ENCODE data around the gene KDM7A.
"Not testable (repeated sequence)": the region's sequence is repeated elsewhere in the genome, so short reads cannot be mapped to it uniquely, and the experiment has no call there.

Gene KDM7A

DNA sequence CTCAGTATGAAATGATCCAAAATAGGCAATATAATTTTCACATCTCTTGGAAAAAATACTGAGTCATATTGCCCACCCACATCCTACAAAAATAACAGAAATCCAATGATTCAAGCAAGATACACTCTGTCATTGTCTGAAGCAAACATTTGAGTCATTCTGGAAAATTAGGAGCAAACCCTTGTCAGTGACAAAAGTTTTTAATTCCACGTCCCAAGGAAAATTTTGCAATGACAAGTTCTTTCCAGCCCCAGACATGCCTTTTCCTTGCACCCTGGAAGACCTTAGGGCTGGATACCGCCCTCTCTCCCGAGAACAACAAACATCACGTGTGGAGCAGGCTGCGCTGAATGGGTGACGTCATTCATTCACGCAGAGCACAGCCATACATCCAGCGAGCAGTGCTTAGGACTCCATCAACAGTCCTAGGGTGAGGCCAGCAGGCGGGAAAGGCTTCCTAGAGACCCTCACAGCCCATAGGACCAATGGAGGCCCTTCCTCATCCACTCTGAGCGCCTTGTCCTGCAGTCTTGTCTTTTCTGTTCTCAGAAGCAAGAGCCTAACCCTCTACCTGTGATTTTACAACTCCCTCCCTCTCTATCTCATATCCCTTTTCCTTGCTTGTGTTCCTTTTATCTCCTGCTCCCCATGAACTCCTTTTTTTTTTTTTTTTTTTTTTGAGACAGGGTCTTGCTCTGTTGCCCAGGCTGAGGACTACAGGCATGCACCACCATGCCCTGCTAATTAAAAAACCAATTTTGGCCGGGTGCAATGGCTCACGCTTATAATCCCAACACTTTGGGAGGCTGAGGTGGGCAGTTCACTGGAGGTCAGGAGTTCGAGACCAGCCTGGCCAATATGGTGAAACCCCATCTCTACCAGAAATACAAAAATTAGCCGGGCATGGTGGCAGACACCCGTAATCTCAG lies 23.5 kb upstream of the KDM7A start:
- DNase-seq (ENCODE audit: low read depth in 2 of 2) = no peak

DNA sequence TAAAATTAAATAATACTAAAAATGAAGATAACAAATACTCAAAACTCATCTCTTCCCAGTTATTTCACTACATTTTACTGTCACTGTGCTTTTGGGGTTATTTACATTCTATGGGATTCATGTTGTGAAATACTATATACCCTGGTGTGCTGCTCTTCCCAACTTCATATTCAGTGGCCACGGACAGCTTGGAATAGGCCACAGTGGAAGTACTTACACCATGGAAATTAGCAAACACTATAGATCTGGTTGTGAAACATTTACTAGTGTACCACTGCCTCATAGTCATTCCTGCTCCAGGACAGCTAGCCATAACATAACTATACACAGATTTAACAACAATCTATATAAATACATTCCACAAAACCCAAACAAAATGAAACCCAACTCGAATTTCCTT lies 21.2 kb upstream of the KDM7A start:
- DNase-seq (ENCODE audit: low read depth in 2 of 2) = no peak

GRCh38 chr7:140197218-140197890 lies 20.6 kb upstream of the KDM7A start:
- DNase-seq (ENCODE audit: low read depth in 2 of 2) = no peak

DNA sequence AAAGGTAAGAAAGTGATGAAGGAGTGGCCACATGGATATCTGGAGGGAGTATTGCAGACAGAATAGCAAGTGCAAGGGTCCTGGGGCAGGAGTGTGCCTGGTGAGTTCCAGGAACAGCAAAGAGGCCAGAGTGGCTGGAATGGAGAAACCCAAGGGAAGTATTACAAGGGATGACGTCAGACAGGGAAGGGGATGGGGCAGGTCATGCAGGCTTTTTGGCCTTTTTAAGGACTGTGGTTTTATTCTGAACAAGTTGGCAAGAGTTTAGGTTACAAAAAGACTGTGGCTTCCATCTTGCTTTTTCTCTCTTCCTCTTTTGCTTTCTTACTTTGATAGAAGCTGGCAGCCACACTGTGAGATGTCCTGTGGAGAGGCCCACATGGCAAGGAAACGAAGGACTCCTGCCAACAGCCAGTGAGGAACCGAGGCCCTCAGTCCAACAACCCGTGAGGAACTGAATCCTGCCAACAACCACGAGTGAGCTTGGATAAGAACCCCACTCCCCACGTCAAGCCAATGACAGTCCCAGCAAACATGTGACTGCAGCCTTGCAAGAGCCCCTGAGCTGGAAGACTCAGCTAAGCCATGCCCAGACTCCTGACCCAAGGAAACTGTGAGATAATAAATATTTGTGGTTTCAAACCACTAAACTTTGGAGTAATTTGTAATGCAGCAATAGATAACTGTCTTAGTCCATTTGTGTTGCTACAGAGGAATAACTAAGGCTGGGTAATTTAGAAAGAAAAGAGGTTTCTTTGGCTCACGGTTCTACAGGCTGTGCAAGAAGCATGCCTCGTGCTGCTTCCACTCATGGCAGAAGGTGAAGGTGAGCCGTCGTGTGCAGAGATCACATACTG lies 19.8 kb upstream of the KDM7A start:
- DNase-seq (ENCODE audit: low read depth in 2 of 2) = no peak

DNA sequence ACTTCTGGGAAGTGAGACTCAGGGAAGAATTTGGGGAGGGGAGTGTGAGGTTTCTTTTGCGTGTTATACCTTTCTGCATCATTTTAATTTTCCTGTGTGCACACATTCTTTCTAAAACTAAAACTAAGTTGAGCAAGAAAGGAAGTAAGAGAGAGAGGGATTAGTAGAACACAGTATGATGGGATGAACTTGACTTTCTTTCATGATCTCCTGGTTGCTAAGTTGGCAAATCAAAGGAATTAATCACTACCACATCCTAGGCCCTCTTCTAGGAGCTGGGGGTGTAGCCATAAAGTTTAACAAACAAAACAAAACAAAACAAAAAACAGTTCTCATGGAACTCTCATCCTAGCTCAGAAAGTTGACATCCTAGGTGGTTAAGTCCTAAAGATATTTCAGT lies 19.1 kb upstream of the KDM7A start:
- no peak for DNase-seq (ENCODE audit: low read depth in 2 of 2)

- DNase-seq (ENCODE audit: low read depth in 2 of 2) = no peak
These were observed 15.8 kb upstream of the KDM7A start for GRCh38 chr7:140192620-140193019.

- no peak for DNase-seq (ENCODE audit: low read depth in 2 of 2)
These were observed 15.4 kb upstream of the KDM7A start for GRCh38 chr7:140192176-140192575.

DNA sequence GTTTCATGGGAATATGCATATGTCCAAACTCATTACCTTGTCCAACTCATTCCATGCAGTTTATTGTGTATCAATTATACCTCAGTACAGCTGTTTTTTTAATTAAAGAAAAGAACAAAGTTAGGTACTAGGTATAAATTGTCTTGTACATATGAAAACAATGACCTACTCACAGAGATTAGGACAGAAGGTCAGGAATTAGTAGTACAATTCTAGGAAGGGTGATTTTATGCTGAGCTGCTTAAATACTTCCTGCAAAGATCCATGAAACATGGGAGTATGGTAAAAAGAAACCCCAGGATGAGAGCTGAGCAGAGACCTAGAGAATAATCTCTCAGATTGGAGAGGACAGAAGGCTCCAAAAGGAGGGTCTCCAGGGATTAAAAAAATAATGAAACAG lies 13.8 kb upstream of the KDM7A start:
- DNase-seq (ENCODE audit: low read depth in 2 of 2) = no peak

- no peak for DNase-seq (ENCODE audit: low read depth in 2 of 2)
These were observed 13.1 kb upstream of the KDM7A start for GRCh38 chr7:140189917-140190316.

DNA sequence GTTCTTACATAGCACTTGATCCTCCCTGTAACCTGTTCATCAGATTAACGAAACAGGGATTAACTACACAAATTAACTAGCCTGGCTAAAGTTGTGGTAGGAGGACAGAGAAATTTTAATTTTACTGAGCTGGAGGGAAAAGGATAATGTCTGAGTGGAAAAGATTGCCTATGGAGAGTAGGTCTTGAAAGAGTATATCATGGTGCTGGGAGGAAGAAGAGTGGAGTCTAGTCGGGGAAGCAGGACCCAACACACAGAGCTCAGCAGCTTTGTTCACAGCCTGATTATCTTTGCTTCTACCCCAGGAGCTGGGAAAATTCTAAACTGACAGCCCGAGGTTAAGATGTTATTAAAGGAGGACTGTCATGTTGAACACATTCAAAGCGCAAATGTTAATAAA lies 6.1 kb upstream of the KDM7A start:
- no peak for DNase-seq (ENCODE audit: low read depth in 2 of 2)

GRCh38 chr7:140179339-140179738 lies 2.6 kb upstream of the KDM7A start:
- DNase-seq (ENCODE audit: low read depth in 2 of 2) = no peak

GRCh38 chr7:140176122-140176701 lies 571 bp downstream of the KDM7A start:
- DNase-seq (ENCODE audit: low read depth in 2 of 2) = no peak

DNA sequence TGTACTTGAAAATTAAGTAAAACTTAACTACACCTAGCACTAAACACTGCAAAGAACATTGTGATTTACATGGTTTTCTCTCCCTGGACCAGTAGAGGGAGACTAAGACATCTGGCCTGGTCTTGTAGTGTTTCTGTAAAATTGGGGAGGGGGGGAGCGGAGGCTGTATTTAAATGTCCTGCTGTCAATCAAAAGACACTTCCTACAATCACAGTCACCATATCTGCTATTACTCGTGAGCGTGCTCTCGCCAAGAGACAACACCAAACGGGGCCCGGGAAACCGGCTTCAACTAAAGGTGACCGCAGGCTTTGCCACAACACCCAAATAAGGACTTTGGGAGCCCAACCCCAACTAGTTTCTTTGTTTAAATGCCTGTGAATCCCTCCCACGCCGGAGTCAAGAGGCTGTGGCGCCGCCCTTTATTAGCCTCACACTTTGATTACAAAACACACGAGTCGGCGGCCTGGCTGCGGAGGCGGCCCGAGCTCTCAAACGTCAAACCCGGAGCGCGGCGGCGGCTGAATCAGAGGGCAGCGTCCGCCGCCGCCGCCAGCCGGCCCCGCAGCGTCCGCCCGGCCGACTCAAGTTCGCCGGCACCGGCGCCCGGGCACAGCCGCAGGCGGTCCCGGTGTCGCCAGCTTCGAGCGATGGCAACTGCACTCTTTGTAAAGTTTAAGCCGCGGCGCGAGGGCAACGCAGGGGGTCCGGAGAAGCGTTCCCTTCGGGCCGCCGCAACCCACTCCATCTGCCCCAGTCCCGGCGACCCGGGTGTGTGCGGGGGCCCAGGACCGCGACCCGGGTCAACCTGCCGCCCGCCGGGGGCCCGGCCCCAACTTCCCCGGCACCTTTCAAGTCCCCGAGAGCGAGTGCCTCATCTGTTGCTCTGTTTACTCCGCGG lies 1.3 kb downstream of the KDM7A start:
- DNase-seq (ENCODE audit: low read depth in 2 of 2) = peak; percentile 49 to 81

DNA sequence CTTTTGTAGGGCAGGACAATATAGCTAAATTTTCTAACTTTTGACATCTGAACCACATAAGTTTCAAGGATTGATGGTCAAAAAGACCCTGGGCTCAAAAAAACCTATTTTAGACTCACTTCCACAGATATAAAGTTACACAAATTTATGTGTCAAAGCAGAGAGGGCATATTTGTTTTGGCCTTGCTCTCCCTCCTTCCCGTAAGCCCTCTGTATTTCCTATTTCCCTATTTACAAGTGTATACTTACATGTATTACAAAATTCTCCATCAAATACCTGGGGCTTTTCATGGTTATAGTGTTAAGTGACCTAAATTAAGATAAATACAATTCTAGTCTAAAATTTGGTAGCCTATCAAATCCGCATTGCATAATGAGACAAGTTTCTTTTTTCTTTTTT lies 2.6 kb downstream of the KDM7A start:
- no peak for DNase-seq (ENCODE audit: low read depth in 2 of 2)

GRCh38 chr7:140170375-140170774 lies 6.4 kb downstream of the KDM7A start:
- DNase-seq (ENCODE audit: low read depth in 2 of 2) = no peak

DNA sequence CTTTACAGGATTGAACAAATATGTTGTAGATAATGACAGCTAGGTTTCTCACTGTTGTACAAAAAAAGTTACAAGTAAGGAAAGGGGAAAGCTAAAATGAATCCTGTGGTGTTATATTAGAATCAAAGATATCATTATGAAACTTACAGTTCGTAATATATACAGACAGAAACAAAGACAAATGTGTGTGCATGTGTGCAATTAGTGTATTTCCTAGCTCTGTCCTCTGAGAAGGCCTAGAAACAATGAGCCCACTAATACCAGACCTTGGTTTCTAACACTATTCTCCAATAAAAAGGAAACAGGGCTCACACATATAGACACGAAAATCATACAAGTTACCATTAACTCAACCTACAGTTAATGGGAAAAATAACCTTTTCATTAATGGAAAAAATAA lies 8.0 kb downstream of the KDM7A start:
- DNase-seq (ENCODE audit: low read depth in 2 of 2) = no peak

DNA sequence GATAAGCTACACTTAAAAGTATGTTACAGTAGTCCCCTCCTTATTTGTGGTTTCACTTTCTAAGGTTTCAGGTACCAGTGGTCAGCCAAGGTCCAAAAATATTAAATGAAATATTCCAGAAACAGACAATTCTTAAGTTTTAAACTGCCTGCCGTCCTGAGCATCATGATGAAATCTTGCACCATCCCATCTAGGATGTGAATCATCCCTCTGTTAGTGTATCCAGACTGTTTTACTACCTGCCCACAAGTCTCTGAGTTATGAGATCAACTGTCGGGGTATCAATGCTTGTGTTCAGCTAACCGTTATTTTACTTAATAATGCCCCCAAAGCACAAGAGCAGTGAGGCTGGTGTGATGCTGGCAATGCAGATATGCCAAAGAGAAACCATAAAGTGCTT lies 11.4 kb downstream of the KDM7A start:
- no peak for DNase-seq (ENCODE audit: low read depth in 2 of 2)

GRCh38 chr7:140162081-140162480 lies 14.7 kb downstream of the KDM7A start:
- not testable (repeated sequence) for DNase-seq (ENCODE audit: low read depth in 2 of 2)

DNA sequence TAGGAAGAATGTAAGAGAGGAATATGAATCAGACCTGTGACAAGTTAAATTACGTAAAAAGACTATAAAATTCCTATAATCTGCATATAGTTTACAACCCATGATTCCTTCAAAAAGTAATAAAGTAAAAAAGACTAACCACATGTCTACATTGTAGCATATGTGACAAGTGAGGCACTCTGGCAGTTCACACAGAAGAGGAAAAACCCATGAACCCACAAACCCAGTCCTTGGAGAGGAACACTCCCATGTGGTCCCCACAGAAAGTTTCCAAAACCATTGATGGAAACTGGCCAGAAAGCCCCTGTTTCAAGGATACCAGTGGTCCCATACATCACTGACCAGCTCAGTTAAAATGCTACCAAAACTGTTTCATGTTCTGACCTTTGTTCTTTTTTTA lies 15.7 kb downstream of the KDM7A start:
- DNase-seq (ENCODE audit: low read depth in 2 of 2) = no peak

GRCh38 chr7:140160308-140160707 lies 16.5 kb downstream of the KDM7A start:
- DNase-seq (ENCODE audit: low read depth in 2 of 2) = no peak

- no peak for DNase-seq (ENCODE audit: low read depth in 2 of 2)
These were observed 17.3 kb downstream of the KDM7A start for GRCh38 chr7:140159497-140159896.
